OCI-LY7 (cell line): ENCODE data around the gene ABHD12. TPM values are rescaled to one million over a fixed set of nuclear protein-coding genes. Genes with fewer than 3 reads are reported as not detected.

Experiments
- BruUV-seq: library from RNA; stranded (reverse); fragments of 400-500 nt; replicated peaks from 2 replicates; lab custom pipeline; 2021; lab: Mats Ljungman, UMichigan
- CTCF ChIA-PET: fragments of 300-600 bp; sonication (Branson Sonifier 250); formaldehyde crosslinking; loops from one replicate; lab custom pipeline; 2022; ENCODE audit warnings: antibody characterized with exemption; ENCODE audit not compliant: unreplicated experiment; lab: Charles Lee
- POLR2A ChIA-PET: fragments of 300-600 bp; sonication (Branson Sonifier 250); formaldehyde crosslinking; loops from one replicate; lab custom pipeline; 2022; ENCODE audit warnings: antibody characterized with exemption; lab: Charles Lee
- DNase-seq: peaks from one replicate; pipeline ENCODE4 v3.0.0-alpha.2; 2015; ENCODE audit warnings: low spot score
- H2AFZ ChIP-seq: fragments of 200-600 bp; sonication (generic), shearing (Covaris generic); 2 replicates; pipeline ENCODE4 v1.6.1; 2014; ENCODE audit warnings: mild to moderate bottlenecking, antibody characterized with exemption, low read length, moderate library complexity
- H3K27ac ChIP-seq: fragments of 200-600 bp; sonication (generic); 2 replicates; pipeline ENCODE4 v1.5.1; 2014; ENCODE audit warnings: mixed run types, low read depth, mild to moderate bottlenecking, moderate library complexity, low read length, inconsistent platforms; ENCODE audit not compliant: poor library complexity, severe bottlenecking
- H3K36me3 ChIP-seq: fragments of 200-600 bp; sonication (generic); 2 replicates; pipeline ENCODE4 v1.6.1; 2014; ENCODE audit warnings: mild to moderate bottlenecking, antibody characterized with exemption, low read length, moderate library complexity, mixed read lengths; ENCODE audit not compliant: insufficient read depth
- H3K4me1 ChIP-seq: fragments of 200-600 bp; sonication (generic); 2 replicates; pipeline ENCODE4 v1.5.1; 2014; ENCODE audit warnings: mild to moderate bottlenecking, low read length; ENCODE audit not compliant: insufficient read depth, poor library complexity, severe bottlenecking
- H3K4me2 ChIP-seq: fragments of 200-600 bp; sonication (generic); 2 replicates; pipeline ENCODE4 v1.6.1; 2014; ENCODE audit warnings: mild to moderate bottlenecking, low read length
- H3K4me3 ChIP-seq: fragments of 200-600 bp; sonication (generic); 2 replicates; pipeline ENCODE4 v1.5.1; 2014; ENCODE audit warnings: mild to moderate bottlenecking, low read depth, low read length; ENCODE audit not compliant: poor library complexity, severe bottlenecking
- H3K79me2 ChIP-seq: fragments of 200-600 bp; sonication (generic); 2 replicates; pipeline ENCODE4 v1.6.1; 2016; ENCODE audit warnings: low read depth, mild to moderate bottlenecking, low read length, moderate library complexity, mixed read lengths; ENCODE audit not compliant: insufficient read depth
- H3K9me2 ChIP-seq: fragments of 200-600 bp; sonication (generic); 2 replicates; pipeline ENCODE4 v1.6.1; 2016; ENCODE audit warnings: mild to moderate bottlenecking, low read length, mixed read lengths; ENCODE audit not compliant: insufficient read depth
- H3K9me3 ChIP-seq: fragments of 200-600 bp; sonication (generic); 2 replicates; pipeline ENCODE4 v1.6.1; 2014; ENCODE audit warnings: mild to moderate bottlenecking, mixed run types, low read length, mixed read lengths
- H4K20me1 ChIP-seq: fragments of 200-600 bp; sonication (generic); 2 replicates; pipeline ENCODE4 v1.6.1; 2014; ENCODE audit warnings: mild to moderate bottlenecking, antibody characterized with exemption, low read length, moderate library complexity, mixed read lengths; ENCODE audit not compliant: insufficient read depth
- CTCF ChIP-seq: fragments of 200-600 bp; sonication (generic); conservative IDR thresholded peaks from 2 replicates; pipeline ENCODE4 v1.5.1; 2014; ENCODE audit warnings: mild to moderate bottlenecking, antibody characterized with exemption, low read length, moderate library complexity, mixed read lengths
- EZH2phosphoT487 ChIP-seq: fragments of 200-600 bp; sonication (generic); IDR thresholded peaks from 2 replicates; pipeline ENCODE4 v1.6.1; 2018; ENCODE audit warnings: low read depth, borderline replicate concordance, mild to moderate bottlenecking, mixed run types, antibody characterized with exemption, low read length, moderate library complexity, mixed read lengths
- intact Hi-C: fragments of 100-400 bp; cut with micrococcal nuclease; formaldehyde crosslinking; loops from one replicate; pipeline ENCODE4 v1.10.0; 2022; ENCODE audit not compliant: unreplicated experiment
- total RNA-seq, 2 experiments: library from RNA; depleted of rRNA in 1 of 2; stranded (reverse); fragments of >200 nt in 1 of 2; shearing (Covaris generic) in 1 of 2; gene quantifications; 2 replicates each; pipeline ENCODE4 v1.2.3, GENCODE V29; 2014 to 2022

The ABHD12 gene
- total RNA-seq, 2 experiments from 2014 or later: 10.6 to 12.9 TPM

GRCh38 chr20:25319241-25320034 is 71.2 kb downstream of the ABHD12 start:
- no peaks in the 10 kb centered on the region for H4K20me1 ChIP-seq
- H3K27ac ChIP-seq: peak overlapping the region; percentile 86
- H3K4me3 ChIP-seq: peak overlapping the region; percentile 45
- peaks cover 42% of the 10 kb centered on the region for H3K4me1 ChIP-seq
- H3K9me2 ChIP-seq: no peaks in the 10 kb centered on the region
- no peaks in the 10 kb centered on the region for H3K9me3 ChIP-seq
- H3K79me2 ChIP-seq: no peaks in the 10 kb centered on the region
- H3K4me2 ChIP-seq: peak overlapping the region; percentile 79
- DNase-seq: peak; percentile 63
- H3K36me3 ChIP-seq: no peaks in the 10 kb centered on the region
- ChIA-PET CTCF (interaction anchor here (0.9 kb wide), 1 partner anchor 26 kb away, joined by 4 read pairs; no protein-coding TSS in a partner anchor), POLR2A (interaction anchor here (0.6 to 2.0 kb wide), 4 partner anchors 24 to 78 kb away, joined by 3 to 5 read pairs (median 4); partner anchors contain the start of gene ABHD12)
- intact Hi-C loops: loop anchor here (2.0 kb wide), 1 partner anchor 39 kb away; no protein-coding TSS in a partner anchor
- no peak for TF ChIP-seq EZH2phosphoT487
- peak; percentile 36 for TF ChIP-seq CTCF
- H2AFZ ChIP-seq: peak overlapping the region; percentile 68
- no TSS peak for BruUV-seq

- Histone ChIP-seq H3K9me2 (no peaks in the 10 kb centered on the region), H3K4me2 (peak overlapping the region; percentile 79), H4K20me1 (no peaks in the 10 kb centered on the region), H3K4me1 (peaks cover 38% of the 10 kb centered on the region), H3K9me3 (no peaks in the 10 kb centered on the region), H3K4me3 (peak overlapping the region; percentile 48), H3K36me3 (no peaks in the 10 kb centered on the region), H3K79me2 (no peaks in the 10 kb centered on the region), H3K27ac (peak overlapping the region; percentile 86), H2AFZ (peak overlapping the region; percentile 68)
- POLR2A ChIA-PET: interaction anchor here (0.6 to 2.0 kb wide), 4 partner anchors 24 to 78 kb away, joined by 3 to 5 read pairs (median 4); partner anchors contain the start of gene ABHD12
- intact Hi-C loops: loop anchor here (1.0 to 2.0 kb wide), 2 partner anchors 38 to 72 kb away; partner anchors contain the start of gene ABHD12
- DNase-seq: peak; percentile 93
- BruUV-seq: no TSS peak
- CTCF ChIA-PET: interaction anchor here (0.7 to 0.9 kb wide), 2 partner anchors 22 to 26 kb away, joined by 3 to 4 read pairs; no protein-coding TSS in a partner anchor
- TF ChIP-seq EZH2phosphoT487 (no peak), CTCF (no peak; the same call in 1 of the 2 replicates)
These were observed 72.0 kb downstream of the ABHD12 start for GRCh38 chr20:25318471-25319240.
